Lower leg skin (tissue), 4 donors: ENCODE measurements around the gene GSG1L. TPM values are rescaled to one million over a fixed set of nuclear protein-coding genes. Genes with fewer than 3 reads are reported as not detected.
A peak's percentile ranks its signal among the peaks of the same experiment; 100 is the strongest.

ENCODE experiments used
- DNase-seq, 2 donors: peaks; one replicate each; pipeline ENCODE4 v3.0.0-alpha.2; 2019; ENCODE audit warnings: low spot score in 2 of 2
- H3K4me3 ChIP-seq: fragments of 200-600 bp; sonication (generic); 2 replicates; pipeline ENCODE4 v1.5.1; 2017; ENCODE audit warnings: mild to moderate bottlenecking, low read depth; ENCODE audit not compliant: poor library complexity, severe bottlenecking
- POLR2A ChIP-seq, 2 donors: fragments of 450-650 bp; IDR thresholded peaks; one replicate each; pipeline ENCODE4 v1.6.1; 2016 to 2017; ENCODE audit warnings: antibody characterized with exemption in 2 of 2, mild to moderate bottlenecking in 1 of 2, moderate library complexity in 1 of 2
- WGBS, 2 donors: methylation state at CpG; one replicate each; pipeline ENCODE4 v1.1.5; 2018; 5-methylcytosine and 5-hydroxymethylcytosine counted together
- intact Hi-C: fragments of 100-400 bp; cut with DNase I; formaldehyde crosslinking; loops from one replicate; pipeline ENCODE4 v1.15.0; 2023; ENCODE audit warnings: low total_unique reads
- total RNA-seq, 4 donors: library from RNA; depleted of rRNA; stranded (reverse); fragments of >200 nt; gene quantifications; one replicate each; pipeline ENCODE4 v1.1.0, GENCODE V29; 2016
- TF ChIP-seq, protein P1 (sequence below), 3 donors: fragments of 450-650 bp; IDR thresholded peaks; one replicate each; pipeline ENCODE4 v1.5.1; 2016; ENCODE audit warnings: antibody characterized with exemption in 3 of 3, mild to moderate bottlenecking in 3 of 3, moderate library complexity in 2 of 3

GSG1L gene
- total RNA-seq, 4 donors from 2014 or later, result 0.49 to 1.1 (median 0.59) TPM; not detected in 1

DNA sequence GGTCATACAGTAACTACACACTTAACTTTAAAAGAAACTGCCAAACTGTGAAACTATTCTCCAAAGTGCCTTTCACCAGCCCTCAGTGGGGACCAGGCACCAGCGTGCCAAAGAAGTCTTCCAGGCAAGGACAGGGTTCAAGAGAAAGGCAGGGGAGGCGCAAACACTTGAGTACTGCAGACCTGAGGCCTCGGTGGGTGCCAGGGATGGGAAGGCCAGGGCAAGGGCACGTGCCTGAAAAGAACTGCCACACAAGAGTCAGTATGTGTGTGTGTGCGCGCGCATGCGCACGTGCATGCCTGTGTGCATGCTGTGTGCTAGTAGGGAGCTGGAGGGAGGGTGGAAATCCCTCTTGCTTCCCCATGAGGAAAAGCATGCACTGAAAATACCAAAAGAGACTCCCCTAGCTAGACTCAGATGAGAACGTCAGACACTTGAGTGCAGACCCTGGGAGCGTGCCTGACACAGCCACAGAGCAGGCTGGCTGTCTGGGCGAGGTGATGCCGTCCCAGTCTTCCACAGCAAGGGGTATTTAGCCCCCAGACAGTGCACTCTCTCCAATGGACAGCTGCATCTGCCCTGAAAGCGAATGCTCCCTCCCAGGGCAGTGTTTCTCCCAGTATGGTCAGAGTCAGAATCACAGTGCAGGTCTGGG, 40.1 kb upstream of the GSG1L start:
- WGBS, 2 donors, result 86 to 89% methylated on average over 14 of the region's 14 CpGs
- no peak overlapping the region for H3K4me3 ChIP-seq
- no peak for TF ChIP-seq POLR2A (IDR thresholded peaks at IDR 0.05)
- TF ChIP-seq, protein P1, sequence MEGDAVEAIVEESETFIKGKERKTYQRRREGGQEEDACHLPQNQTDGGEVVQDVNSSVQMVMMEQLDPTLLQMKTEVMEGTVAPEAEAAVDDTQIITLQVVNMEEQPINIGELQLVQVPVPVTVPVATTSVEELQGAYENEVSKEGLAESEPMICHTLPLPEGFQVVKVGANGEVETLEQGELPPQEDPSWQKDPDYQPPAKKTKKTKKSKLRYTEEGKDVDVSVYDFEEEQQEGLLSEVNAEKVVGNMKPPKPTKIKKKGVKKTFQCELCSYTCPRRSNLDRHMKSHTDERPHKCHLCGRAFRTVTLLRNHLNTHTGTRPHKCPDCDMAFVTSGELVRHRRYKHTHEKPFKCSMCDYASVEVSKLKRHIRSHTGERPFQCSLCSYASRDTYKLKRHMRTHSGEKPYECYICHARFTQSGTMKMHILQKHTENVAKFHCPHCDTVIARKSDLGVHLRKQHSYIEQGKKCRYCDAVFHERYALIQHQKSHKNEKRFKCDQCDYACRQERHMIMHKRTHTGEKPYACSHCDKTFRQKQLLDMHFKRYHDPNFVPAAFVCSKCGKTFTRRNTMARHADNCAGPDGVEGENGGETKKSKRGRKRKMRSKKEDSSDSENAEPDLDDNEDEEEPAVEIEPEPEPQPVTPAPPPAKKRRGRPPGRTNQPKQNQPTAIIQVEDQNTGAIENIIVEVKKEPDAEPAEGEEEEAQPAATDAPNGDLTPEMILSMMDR (IDR thresholded peaks at IDR 0.05), result no peak
- peak in 1 of 2 donors; percentile 64 for DNase-seq
- intact Hi-C loops, result no loop called here

DNA sequence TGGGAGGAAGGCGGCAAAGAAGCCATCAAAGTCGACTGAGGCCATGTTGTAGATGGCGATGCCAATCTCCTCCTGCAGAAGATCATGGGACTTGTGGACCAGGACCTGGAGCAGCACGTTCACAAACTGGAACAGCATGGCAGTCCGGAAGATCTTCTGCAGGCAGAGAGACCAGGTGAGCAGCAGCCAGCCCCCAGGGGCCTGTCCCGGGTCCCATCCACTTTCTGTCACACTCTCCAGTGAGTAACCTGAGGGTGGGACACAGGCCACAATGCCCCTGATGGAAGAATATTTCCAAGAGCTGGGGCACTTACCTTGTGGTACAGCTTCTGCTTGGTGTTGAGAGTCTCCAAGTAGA, 38.0 kb upstream of the GSG1L start:
- peak in 1 of 2 donors; percentile 37 for DNase-seq
- intact Hi-C loops, result no loop called here
- H3K4me3 ChIP-seq, result no peak overlapping the region
- TF ChIP-seq POLR2A (IDR thresholded peaks at IDR 0.05), result no peak
- TF ChIP-seq, protein P1 (IDR thresholded peaks at IDR 0.05), result no peak
- 96% methylated on average over 6 of the region's 6 CpGs for WGBS, 2 donors

DNA sequence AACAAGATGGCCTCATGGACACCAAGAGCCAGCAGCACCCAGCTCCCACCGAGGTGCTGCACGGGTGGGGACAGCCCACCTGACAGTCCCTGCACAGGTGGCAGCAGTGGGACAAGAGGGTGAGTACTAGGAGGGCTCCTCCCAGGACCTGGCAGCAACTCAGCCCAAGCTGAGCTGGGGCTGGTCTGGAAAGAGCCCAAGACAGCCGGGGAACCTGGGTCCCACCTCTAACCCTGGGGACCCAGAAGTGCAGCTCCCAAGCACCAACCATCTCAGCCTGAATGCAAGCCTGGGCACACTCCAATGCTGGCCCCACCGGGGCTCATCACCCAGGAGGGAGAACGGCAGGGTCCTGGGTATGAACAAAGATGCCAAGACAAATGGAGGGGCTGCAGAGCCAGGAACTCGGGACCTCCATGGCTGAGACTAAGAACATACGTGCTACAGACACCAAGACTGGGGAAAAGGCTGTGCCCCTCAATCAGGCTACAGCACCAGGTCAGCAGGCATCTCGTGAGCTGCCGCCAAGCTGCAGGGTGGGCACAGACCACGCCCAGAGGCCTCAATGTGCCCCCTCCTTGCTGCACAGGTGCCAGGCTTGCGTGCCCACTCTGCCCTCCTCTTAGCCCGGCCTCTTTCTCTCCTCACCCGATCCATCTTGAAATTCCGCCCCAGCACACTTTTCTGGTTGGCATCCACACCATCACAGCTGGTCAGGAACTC, 37.5 kb upstream of the GSG1L start:
- intact Hi-C loops, result no loop called here
- DNase-seq, result peak in 1 of 2 donors; percentile 69
- TF ChIP-seq, protein P1 (IDR thresholded peaks at IDR 0.05), result no peak
- no peak for TF ChIP-seq POLR2A (IDR thresholded peaks at IDR 0.05)
- WGBS, 2 donors, result 90% methylated on average over 12 to 13 of the region's 14 CpGs
- H3K4me3 ChIP-seq, result no peak overlapping the region

DNA sequence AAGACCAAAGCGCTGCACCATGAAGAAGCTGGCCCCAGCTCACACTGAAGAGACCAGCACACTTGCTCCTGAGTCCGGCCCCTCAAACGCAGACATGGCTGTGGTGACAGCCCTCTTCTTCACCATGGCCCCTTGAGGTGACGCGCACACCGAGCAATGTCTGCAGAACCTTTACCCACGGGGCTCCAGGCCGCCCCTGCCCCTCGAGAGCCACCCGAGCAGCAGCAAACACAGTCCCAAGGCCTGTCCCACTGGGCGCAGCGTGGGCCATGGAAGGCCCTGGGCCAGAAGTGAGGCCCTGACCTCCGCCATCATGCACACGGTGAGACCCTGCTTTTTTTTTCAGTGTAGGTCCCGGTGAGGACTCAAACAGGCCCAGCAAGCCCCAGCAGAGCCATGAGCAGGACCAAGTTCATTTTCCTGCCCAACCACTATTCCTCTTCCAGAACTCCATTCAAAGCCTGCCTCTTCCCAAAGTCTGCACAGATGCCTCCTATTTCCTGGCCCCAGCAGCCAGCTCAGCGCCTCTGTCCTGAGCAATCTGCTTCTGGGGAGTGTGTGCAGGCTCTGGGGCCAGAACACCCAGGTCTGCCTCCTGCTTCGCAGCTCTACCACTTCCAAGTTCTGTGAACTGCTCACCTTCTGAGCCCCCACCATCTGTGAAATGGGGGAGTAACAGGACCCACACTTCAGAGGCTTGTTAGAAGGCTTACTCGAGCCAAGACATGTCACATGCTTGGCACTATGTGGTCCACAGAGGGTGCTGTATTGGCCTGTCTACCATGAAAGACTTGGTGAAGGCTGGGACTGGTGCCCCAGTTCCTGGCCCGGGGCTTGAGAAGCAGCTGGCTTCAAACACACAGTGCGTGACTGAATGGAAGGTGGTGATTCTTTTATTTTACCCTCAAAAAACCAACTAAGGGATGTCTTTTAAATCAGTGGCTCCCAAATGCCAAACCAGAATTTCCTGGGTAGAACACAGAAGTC, 35.7 kb upstream of the GSG1L start:
- DNase-seq, result peak in 1 of 2 donors; percentile 78
- TF ChIP-seq, protein P1 (IDR thresholded peaks at IDR 0.05), result no peak
- no peak for TF ChIP-seq POLR2A (IDR thresholded peaks at IDR 0.05)
- H3K4me3 ChIP-seq, result no peak overlapping the region
- WGBS, 2 donors, result 77 to 89% methylated on average over 20 of the region's 20 CpGs
- intact Hi-C loops, result no loop called here

DNA sequence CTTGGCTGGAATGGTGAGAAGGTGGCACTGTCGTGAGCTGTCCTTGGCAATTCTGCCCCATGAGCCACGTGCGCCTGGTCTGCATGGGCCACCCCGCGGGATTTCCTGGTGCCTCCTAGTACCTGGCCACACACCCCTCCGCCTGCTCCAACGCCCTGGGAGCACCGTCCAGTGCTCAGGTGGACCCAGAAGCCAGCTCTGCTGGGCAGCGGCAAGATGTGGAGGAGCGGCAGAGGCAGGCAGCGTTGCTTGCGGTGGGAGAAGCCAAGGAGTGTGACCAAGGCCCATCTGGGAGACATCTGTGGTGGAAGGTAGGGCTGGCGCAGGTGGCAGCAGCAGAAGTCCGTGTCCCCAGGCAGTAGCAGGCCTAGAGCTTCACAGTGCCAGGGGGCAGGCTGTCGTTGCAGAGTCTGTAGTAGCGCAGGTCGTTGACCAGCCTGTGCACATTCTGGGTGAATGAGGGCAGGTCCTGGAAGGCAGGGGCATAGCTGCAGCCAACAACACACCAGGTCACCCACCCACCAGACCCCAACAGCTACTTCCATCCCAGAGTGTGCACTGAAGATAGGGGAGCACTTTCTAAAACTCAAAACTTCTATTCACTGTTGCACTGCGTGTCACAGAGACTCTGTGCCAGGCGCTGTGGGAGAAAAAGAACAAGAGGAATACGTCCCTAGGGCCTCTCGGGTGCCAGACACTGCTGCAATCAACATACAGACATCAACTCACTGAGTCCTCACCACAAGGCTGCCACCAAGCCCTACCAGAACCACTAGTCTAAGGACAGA, 34.9 kb upstream of the GSG1L start:
- TF ChIP-seq, protein P1 (IDR thresholded peaks at IDR 0.05), result no peak
- TF ChIP-seq POLR2A (IDR thresholded peaks at IDR 0.05), result no peak
- WGBS, 2 donors, result 87 to 90% methylated on average over 21 of the region's 21 CpGs
- intact Hi-C loops, result no loop called here
- DNase-seq, result peak in 1 of 2 donors; percentile 75
- H3K4me3 ChIP-seq, result no peak overlapping the region
